NCI-H1930 (cell line): ENCODE results near the gene LGALS12.

Source experiments
- DNase-seq, 2 experiments: peaks; one replicate each; lab custom pipeline; 2025; lab: John Stamatoyannopoulos, UW

The LGALS12 gene

GRCh38 chr11:63560506-63561180 is 54.8 kb downstream of the LGALS12 start:
- DNase-seq, result no peak

- DNase-seq, result no peak
Measured at GRCh38 chr11:63563201-63564055, 57.5 kb downstream of the LGALS12 start, which contains the start of gene PLAAT2. PLAAT2 (minus strand) TSS chr11:63563379; CDS start chr11:63563324, 55 bp downstream.

GRCh38 chr11:63564056-63564774 is 58.3 kb downstream of the LGALS12 start:
- DNase-seq, result no peak

- DNase-seq, result no peak
Measured at GRCh38 chr11:63564784-63565350, 59.0 kb downstream of the LGALS12 start.
